Smooth muscle cell (in vitro differentiated cells): ENCODE results near the gene C13orf46. TPM values are rescaled to one million over a fixed set of nuclear protein-coding genes. Genes with fewer than 3 reads are reported as not detected.

Source experiments
- DNase-seq: peaks from one replicate; lab custom pipeline; 2025; ENCODE audit not compliant: unreplicated experiment; lab: John Stamatoyannopoulos, UW
- H2AFZ ChIP-seq: fragments of 200-600 bp; sonication (generic); 2 replicates; pipeline ENCODE4 v1.6.0; 2016; ENCODE audit warnings: antibody characterized with exemption, low read depth, mild to moderate bottlenecking
- H3F3A ChIP-seq: fragments of 200-600 bp; sonication (generic); 2 replicates; pipeline ENCODE4 v1.6.0; 2017; ENCODE audit warnings: antibody characterized with exemption, low read depth
- H3K27ac ChIP-seq: fragments of 200-600 bp; sonication (generic); 2 replicates; pipeline ENCODE4 v1.5.1; 2016; ENCODE audit warnings: low read depth, mild to moderate bottlenecking
- H3K27me3 ChIP-seq: fragments of 200-600 bp; sonication (generic); 2 replicates; pipeline ENCODE4 v1.6.1; 2016; ENCODE audit warnings: low read depth, mild to moderate bottlenecking
- H3K36me3 ChIP-seq: fragments of 200-600 bp; sonication (generic); 2 replicates; pipeline ENCODE4 v1.5.1; 2016; ENCODE audit warnings: low read depth
- H3K4me1 ChIP-seq: fragments of 200-600 bp; sonication (generic); 2 replicates; pipeline ENCODE4 v1.5.1; 2016; ENCODE audit warnings: low read depth
- H3K4me2 ChIP-seq: fragments of 200-600 bp; sonication (generic); 2 replicates; pipeline ENCODE4 v1.6.0; 2016; ENCODE audit warnings: mild to moderate bottlenecking
- H3K4me3 ChIP-seq: fragments of 200-600 bp; sonication (generic); 2 replicates; pipeline ENCODE4 v1.5.1; 2016; ENCODE audit warnings: mild to moderate bottlenecking
- H3K79me2 ChIP-seq: fragments of 200-600 bp; sonication (generic); 2 replicates; pipeline ENCODE4 v1.6.0; 2016; ENCODE audit warnings: low read depth, mild to moderate bottlenecking
- H3K9ac ChIP-seq: fragments of 200-600 bp; sonication (generic); 2 replicates; pipeline ENCODE4 v1.6.0; 2016; ENCODE audit warnings: low read depth
- H3K9me3 ChIP-seq: fragments of 200-600 bp; sonication (generic); replicated peaks from 2 replicates; pipeline ENCODE4 v1.5.1; 2016; ENCODE audit warnings: low read depth
- H4K20me1 ChIP-seq: fragments of 200-600 bp; sonication (generic); 2 replicates; pipeline ENCODE4 v1.6.0; 2016; ENCODE audit warnings: low read depth
- WGBS: methylation state at CpG from one replicate; pipeline ENCODE4 v1.1.7; 2016; ENCODE audit warnings: low lambda C conversion rate; 5-methylcytosine and 5-hydroxymethylcytosine counted together
- polyA plus RNA-seq: library from polyadenylated mRNA; unstranded; fragments of >200 nt; fragmentation: Nextera tagmentation; extraction: Ambion mirVana; gene quantifications from 2 replicates; pipeline ENCODE4 v1.2.1, GENCODE V29; 2016
- total RNA-seq: library from RNA; depleted of rRNA; stranded (reverse); fragments of >200 nt; gene quantifications from 2 replicates; pipeline ENCODE4 v1.2.3, GENCODE V29; 2014
- TF ChIP-seq, protein P1 (sequence below): fragments of 200-600 bp; sonication (generic); IDR thresholded peaks from 2 replicates; pipeline ENCODE4 v1.5.1; 2017; ENCODE audit warnings: borderline replicate concordance, mild to moderate bottlenecking, antibody characterized with exemption; ENCODE audit not compliant: insufficient read depth, poor library complexity, severe bottlenecking

C13orf46 gene
- total and polyA plus RNA-seq, 2 experiments from 2014 or later = 0.26 to 5.8 TPM

DNA sequence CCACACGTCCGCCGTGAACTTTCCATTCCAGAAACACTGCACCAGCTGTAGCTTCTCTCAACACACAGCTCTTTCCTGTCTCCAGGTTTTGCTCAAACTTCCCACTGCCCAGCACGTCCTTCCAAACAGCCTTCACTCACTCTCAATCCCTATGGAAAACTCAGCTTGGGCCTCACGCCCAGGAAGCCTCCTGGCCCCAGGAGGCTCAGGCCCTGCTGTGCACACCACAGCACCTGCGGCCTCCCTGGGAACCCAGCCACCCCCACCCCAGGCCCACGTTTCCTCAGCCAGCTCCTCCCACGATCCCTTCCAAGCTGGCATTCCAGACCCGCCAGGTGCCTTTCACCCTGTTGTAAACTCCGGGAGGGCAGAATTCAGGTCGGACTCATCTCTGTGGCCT, 35.2 kb downstream of the C13orf46 start:
- WGBS = 85% methylated on average over 11 of the region's 11 CpGs
- no peaks in the 10 kb centered on the region for H3K9me3 ChIP-seq
- H3F3A ChIP-seq = no peaks in the 10 kb centered on the region
- no peaks in the 10 kb centered on the region for H3K27me3 ChIP-seq
- no peaks in the 10 kb centered on the region for H3K4me1 ChIP-seq
- no peaks in the 10 kb centered on the region for H4K20me1 ChIP-seq
- H3K4me3 ChIP-seq = no peak overlapping the region
- no peak overlapping the region for H3K27ac ChIP-seq
- H2AFZ ChIP-seq = no peak overlapping the region
- TF ChIP-seq, protein P1, sequence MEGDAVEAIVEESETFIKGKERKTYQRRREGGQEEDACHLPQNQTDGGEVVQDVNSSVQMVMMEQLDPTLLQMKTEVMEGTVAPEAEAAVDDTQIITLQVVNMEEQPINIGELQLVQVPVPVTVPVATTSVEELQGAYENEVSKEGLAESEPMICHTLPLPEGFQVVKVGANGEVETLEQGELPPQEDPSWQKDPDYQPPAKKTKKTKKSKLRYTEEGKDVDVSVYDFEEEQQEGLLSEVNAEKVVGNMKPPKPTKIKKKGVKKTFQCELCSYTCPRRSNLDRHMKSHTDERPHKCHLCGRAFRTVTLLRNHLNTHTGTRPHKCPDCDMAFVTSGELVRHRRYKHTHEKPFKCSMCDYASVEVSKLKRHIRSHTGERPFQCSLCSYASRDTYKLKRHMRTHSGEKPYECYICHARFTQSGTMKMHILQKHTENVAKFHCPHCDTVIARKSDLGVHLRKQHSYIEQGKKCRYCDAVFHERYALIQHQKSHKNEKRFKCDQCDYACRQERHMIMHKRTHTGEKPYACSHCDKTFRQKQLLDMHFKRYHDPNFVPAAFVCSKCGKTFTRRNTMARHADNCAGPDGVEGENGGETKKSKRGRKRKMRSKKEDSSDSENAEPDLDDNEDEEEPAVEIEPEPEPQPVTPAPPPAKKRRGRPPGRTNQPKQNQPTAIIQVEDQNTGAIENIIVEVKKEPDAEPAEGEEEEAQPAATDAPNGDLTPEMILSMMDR = no peak
- H3K79me2 ChIP-seq = no peaks in the 10 kb centered on the region
- DNase-seq = no peak
- no peak overlapping the region for H3K9ac ChIP-seq
- no peaks in the 10 kb centered on the region for H3K36me3 ChIP-seq
- no peak overlapping the region for H3K4me2 ChIP-seq

DNA sequence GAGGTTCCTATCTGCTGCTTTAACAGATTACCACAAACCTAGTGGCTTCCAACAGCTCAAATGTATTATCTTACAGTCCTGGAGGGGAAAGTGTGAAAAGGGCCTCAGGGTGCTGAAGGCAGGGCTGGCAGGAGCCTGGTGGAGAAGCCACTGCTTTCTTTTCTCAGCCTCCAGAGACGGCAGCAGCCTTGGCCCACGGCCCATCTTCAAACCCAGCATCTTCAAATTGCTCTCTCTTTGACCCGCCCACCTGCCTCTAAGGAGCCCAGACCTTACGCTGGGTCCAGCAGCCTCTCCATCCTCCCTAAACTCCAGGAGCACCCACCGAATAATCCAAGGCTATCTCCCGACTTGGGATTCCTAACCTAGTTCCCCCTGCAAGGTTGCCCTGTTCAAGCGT, 35.6 kb downstream of the C13orf46 start:
- no peak overlapping the region for H3K4me3 ChIP-seq
- TF ChIP-seq, protein P1 = no peak
- H4K20me1 ChIP-seq = no peaks in the 10 kb centered on the region
- H2AFZ ChIP-seq = no peak overlapping the region
- H3K4me2 ChIP-seq = no peak overlapping the region
- H3K27ac ChIP-seq = no peak overlapping the region
- H3K36me3 ChIP-seq = no peaks in the 10 kb centered on the region
- no peaks in the 10 kb centered on the region for H3K27me3 ChIP-seq
- no peaks in the 10 kb centered on the region for H3K9me3 ChIP-seq
- H3F3A ChIP-seq = no peaks in the 10 kb centered on the region
- 87% methylated on average over 7 of the region's 7 CpGs for WGBS
- no peak overlapping the region for H3K9ac ChIP-seq
- no peak for DNase-seq
- no peaks in the 10 kb centered on the region for H3K79me2 ChIP-seq
- no peaks in the 10 kb centered on the region for H3K4me1 ChIP-seq

DNA sequence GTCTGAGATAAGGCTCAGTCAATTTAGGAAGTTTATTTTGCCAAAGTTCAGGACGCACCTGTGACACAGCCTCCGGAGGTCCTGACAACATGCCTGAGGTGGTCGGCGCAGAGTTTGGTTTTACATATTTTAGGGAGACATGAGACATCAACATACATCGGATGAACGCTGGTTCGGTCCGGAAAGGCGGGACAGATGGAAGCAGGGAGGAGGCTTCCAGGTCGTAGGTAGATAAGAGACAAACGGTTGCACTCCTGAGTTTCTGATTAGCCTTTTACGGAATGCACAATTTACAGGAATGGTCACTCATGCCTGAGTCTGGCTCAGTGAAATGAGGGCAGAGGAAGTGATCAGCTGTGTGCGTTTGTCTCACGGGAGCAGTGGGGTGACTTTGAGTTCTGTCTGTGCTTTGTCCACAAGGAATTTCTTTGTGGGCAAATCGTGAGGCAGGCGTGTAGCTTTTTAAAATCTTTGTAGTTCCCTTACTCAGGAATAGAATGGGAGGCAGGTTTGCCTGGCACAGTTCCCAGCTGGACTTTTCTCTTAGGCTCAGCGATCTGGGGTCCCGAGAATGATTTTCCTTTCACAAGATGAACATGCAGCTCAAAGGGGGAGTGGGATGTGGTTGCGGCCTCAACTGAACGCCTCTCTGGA, 36.2 kb downstream of the C13orf46 start:
- H3F3A ChIP-seq = no peaks in the 10 kb centered on the region
- H2AFZ ChIP-seq = no peak overlapping the region
- no peaks in the 10 kb centered on the region for H3K79me2 ChIP-seq
- H3K4me2 ChIP-seq = no peak overlapping the region
- H4K20me1 ChIP-seq = no peaks in the 10 kb centered on the region
- DNase-seq = no peak
- no peak overlapping the region for H3K4me3 ChIP-seq
- TF ChIP-seq, protein P1 = no peak
- no peaks in the 10 kb centered on the region for H3K27me3 ChIP-seq
- H3K9me3 ChIP-seq = no peaks in the 10 kb centered on the region
- H3K9ac ChIP-seq = no peak overlapping the region
- no peaks in the 10 kb centered on the region for H3K36me3 ChIP-seq
- H3K4me1 ChIP-seq = no peaks in the 10 kb centered on the region
- 86% methylated on average over 20 of the region's 20 CpGs for WGBS
- no peak overlapping the region for H3K27ac ChIP-seq

DNA sequence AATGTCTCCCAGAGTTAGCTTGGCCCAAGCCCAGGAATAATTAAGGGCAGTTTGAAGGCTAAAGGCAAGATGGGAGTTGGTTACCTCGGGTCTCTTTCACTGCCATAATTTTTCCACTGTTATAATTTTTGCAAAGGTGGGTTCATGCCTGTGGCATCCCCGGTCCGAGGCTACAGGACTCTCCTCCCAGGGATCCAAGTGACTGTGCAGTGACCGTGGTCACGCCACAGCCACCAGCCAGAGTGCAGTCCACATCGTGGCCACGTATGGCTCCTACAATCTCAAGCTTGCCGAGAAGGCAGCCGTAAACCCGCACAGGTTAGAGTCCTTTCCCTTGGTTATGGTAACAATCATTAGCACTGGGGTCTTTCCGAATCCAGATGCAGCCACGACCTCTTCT, 36.8 kb downstream of the C13orf46 start:
- Histone ChIP-seq H3K4me1 (no peaks in the 10 kb centered on the region), H2AFZ (no peak overlapping the region), H3K4me2 (no peak overlapping the region), H4K20me1 (no peaks in the 10 kb centered on the region), H3K27ac (no peak overlapping the region), H3K9ac (no peak overlapping the region), H3K9me3 (no peaks in the 10 kb centered on the region), H3K27me3 (no peaks in the 10 kb centered on the region), H3K79me2 (no peaks in the 10 kb centered on the region), H3F3A (no peaks in the 10 kb centered on the region), H3K4me3 (no peak overlapping the region), H3K36me3 (no peaks in the 10 kb centered on the region)
- TF ChIP-seq, protein P1 = no peak
- DNase-seq = no peak
- 94% methylated on average over 12 of the region's 12 CpGs for WGBS
